Measurements from ENCODE around the gene CELF1. TPM values are rescaled to one million over a fixed set of nuclear protein-coding genes. Genes with fewer than 3 reads are reported as not detected.

Gene CELF1
- total and polyA plus RNA-seq, 2 of the 13 experiments (the other 11 are each of a cell fraction or from before 2014, with no cell fraction given) = 69.0 to 80.1 TPM

DNA sequence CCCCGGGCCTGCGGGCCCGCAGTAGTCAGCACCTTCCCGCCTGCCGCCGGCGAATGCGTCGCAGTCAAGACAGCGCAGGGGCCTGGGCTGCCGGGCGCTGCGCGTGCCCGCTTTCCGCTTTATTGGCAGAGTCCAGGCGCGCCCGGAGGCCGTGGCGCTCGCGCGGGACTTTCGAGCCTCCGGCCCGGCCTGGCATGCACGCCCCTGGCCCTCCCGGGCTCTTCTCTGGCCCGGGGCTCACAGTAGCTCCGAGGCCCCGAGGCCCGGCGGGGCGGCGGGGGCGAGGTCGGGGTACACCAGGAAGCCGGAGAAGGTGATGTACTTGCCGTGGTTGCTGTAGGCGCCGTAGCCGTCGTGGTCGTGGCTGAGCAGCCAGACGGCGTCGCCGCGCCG is 36.6 kb upstream of the CELF1 start (continued):
- TF ChIP-seq TEF (CRISPR knock-in tag; IDR thresholded peaks at IDR 0.05) = no peak
- no peak for TF ChIP-seq ZNF225 (CRISPR knock-in tag; IDR thresholded peaks at IDR 0.05)
- no peak for TF ChIP-seq ZNF282 (IDR thresholded peaks at IDR 0.05; ENCODE audit: partially characterized antibody)
- no peak for TF ChIP-seq TP53 (CRISPR knock-in tag; conservative IDR thresholded peaks at IDR 0.05)

GRCh38 chr11:47589118-47589517 is 36.2 kb upstream of the CELF1 start:
- H3K27me3 ChIP-seq (ENCODE audit: control insufficient read depth in 1 of 2, insufficient read depth in 2 of 2, low read length in 2 of 2) = peaks cover 2 to 14% of the 10 kb centered on the region in 2 experiments
- peaks cover 61% of the 10 kb centered on the region for H3K4me1 ChIP-seq (ENCODE audit: insufficient read depth, low read length)
- ATAC-seq (no peak), FAIRE-seq (no peak), DNase-seq (ENCODE audit: low spot score) (no peak)
- CTCF ChIA-PET (ENCODE audit: low intra/inter-chr PET ratio, low total read pairs) = no interaction called here
- no peak overlapping the region for H3K4me3 ChIP-seq (replicated peaks in 1 of 3; ENCODE audit: insufficient read depth in 1 of 3, low read depth in 2 of 3, low read length in 3 of 3)
- intact Hi-C loops (cut with micrococcal nuclease; ENCODE audit: unreplicated experiment) (loop anchor here (5.0 kb wide), 1 partner anchor 522 kb away; no protein-coding TSS in a partner anchor), in situ Hi-C loops (cut with HindIII; ENCODE audit: extremely low pct_ligation_motif_present, low pct_unique_long_range_greater_than_20kb) (no loop called here)
- no peak overlapping the region for H2AFZ ChIP-seq (ENCODE audit: low read length)
- H3K9ac ChIP-seq (ENCODE audit: insufficient read depth, low read depth, low read length) = 0 out of 2 replicates have a peak overlapping the region, but pooled peaks have one; percentile 19
- TF ChIP-seq HNF4G (IDR thresholded peaks at IDR 0.05; ENCODE audit: borderline replicate concordance, low read depth, low read length) = no peak
- no peak for TF ChIP-seq HNF4G (CRISPR knock-in tag; IDR thresholded peaks at IDR 0.05; ENCODE audit: borderline replicate concordance, low read depth)
- TF ChIP-seq ZNF574 (CRISPR knock-in tag; IDR thresholded peaks at IDR 0.05) = no peak
- BruUV-seq (replicated peaks) = TSS peak; percentile 33
- H3K9me3 ChIP-seq (ENCODE audit: low read length) = no peaks in the 10 kb centered on the region
- WGBS (ENCODE audit: low lambda C conversion rate) = 76% methylated on average over 11 of the region's 11 CpGs
- H3K27ac ChIP-seq (ENCODE audit: extremely low read length, insufficient read depth, low read length) = no peak overlapping the region
- no peaks in the 10 kb centered on the region for H4K20me1 ChIP-seq (ENCODE audit: insufficient read depth, low read length)
- POLR2A ChIA-PET = interaction anchor here (0.6 to 1.6 kb wide), 2 partner anchors 9 to 11 kb away, joined by 3 to 7 read pairs; partner anchors contain the start of gene KBTBD4
- H3K4me2 ChIP-seq (ENCODE audit: low read depth, low read length) = peak overlapping the region; percentile 91
- H3K36me3 ChIP-seq (replicated peaks in 1 of 2; ENCODE audit: control insufficient read depth in 1 of 2, insufficient read depth in 2 of 2, low read length in 2 of 2) = peaks cover under 1 to 4% of the 10 kb centered on the region in 2 experiments; a peak in 4 of 5 replicates
- no peaks in the 10 kb centered on the region for H3K79me2 ChIP-seq (ENCODE audit: insufficient read depth, low read length)
